Hepatic stellate cell (primary cell): Measurements from ENCODE around the gene TMEM255B.

ENCODE experiments used
- DNase-seq: peaks from one replicate; pipeline ENCODE4 v3.0.0; 2011; ENCODE audit warnings: low spot score

TMEM255B gene

GRCh38 chr13:113862191-113862930 lies 103.3 kb downstream of the TMEM255B start:
- peak; percentile 75 for DNase-seq

- peak; percentile 61 for DNase-seq
Observed at GRCh38 chr13:113862931-113863523, 104.0 kb downstream of the TMEM255B start.

- peak; percentile 73 for DNase-seq
Observed at GRCh38 chr13:113863524-113864272, 104.7 kb downstream of the TMEM255B start, which contains the start of gene GAS6. Gene GAS6 (minus strand): TSS chr13:113864076. CDS start chr13:113863920, 156 bp downstream.

GRCh38 chr13:113864273-113864890 lies 105.4 kb downstream of the TMEM255B start:
- DNase-seq, result peak; percentile 52

- no peak for DNase-seq
Observed at GRCh38 chr13:113865427-113865826, 106.4 kb downstream of the TMEM255B start.
